ENCODE results near the gene TRIM32.

GRCh38 chr9:116688806-116689485 is 1.8 kb downstream of the TRIM32 start:
- TF ChIP-seq, protein P1, sequence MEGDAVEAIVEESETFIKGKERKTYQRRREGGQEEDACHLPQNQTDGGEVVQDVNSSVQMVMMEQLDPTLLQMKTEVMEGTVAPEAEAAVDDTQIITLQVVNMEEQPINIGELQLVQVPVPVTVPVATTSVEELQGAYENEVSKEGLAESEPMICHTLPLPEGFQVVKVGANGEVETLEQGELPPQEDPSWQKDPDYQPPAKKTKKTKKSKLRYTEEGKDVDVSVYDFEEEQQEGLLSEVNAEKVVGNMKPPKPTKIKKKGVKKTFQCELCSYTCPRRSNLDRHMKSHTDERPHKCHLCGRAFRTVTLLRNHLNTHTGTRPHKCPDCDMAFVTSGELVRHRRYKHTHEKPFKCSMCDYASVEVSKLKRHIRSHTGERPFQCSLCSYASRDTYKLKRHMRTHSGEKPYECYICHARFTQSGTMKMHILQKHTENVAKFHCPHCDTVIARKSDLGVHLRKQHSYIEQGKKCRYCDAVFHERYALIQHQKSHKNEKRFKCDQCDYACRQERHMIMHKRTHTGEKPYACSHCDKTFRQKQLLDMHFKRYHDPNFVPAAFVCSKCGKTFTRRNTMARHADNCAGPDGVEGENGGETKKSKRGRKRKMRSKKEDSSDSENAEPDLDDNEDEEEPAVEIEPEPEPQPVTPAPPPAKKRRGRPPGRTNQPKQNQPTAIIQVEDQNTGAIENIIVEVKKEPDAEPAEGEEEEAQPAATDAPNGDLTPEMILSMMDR (IDR thresholded peaks at IDR 0.05) = no peak
- no peak for TF ChIP-seq POLR2A (IDR thresholded peaks at IDR 0.05)

Measured in Peyer's patch (tissue), 4 donors.